ENCODE results near the gene SLC32A1. TPM values are rescaled to one million over a fixed set of nuclear protein-coding genes. Genes with fewer than 3 reads are reported as not detected.

The SLC32A1 gene
- total and polyA plus RNA-seq, 3 donors from 2014 or later, result 0.25 to 0.96 (median 0.55) TPM

GRCh38 chr20:38771621-38772020 lies 47.3 kb downstream of the SLC32A1 start:
- Histone ChIP-seq H3K4me1 (no peaks in the 10 kb centered on the region), H3K27ac (no peak overlapping the region), H3K4me3 (no peak overlapping the region), H3K27me3 (no peaks in the 10 kb centered on the region), H3K9me3 (no peaks in the 10 kb centered on the region), H3K36me3 (ENCODE audit: low read depth, missing control alignments) (no peaks in the 10 kb centered on the region)
- intact Hi-C loops (cut with DNase I; ENCODE audit: low total_unique reads), result no loop called here
- TF ChIP-seq POLR2A (IDR thresholded peaks at IDR 0.05) (no peak), CTCF (IDR thresholded peaks at IDR 0.05) (no peak)
- no peak for DNase-seq
- 86 to 93% methylated on average over 4 to 7 of the region's 7 CpGs for WGBS, 2 donors

- intact Hi-C loops (cut with DNase I; ENCODE audit: low total_unique reads), result no loop called here
- Histone ChIP-seq H3K4me3 (no peak overlapping the region), H3K27ac (no peak overlapping the region), H3K9me3 (no peaks in the 10 kb centered on the region), H3K27me3 (no peaks in the 10 kb centered on the region), H3K4me1 (no peaks in the 10 kb centered on the region), H3K36me3 (ENCODE audit: low read depth, missing control alignments) (no peaks in the 10 kb centered on the region)
- no peak for DNase-seq
- TF ChIP-seq POLR2A (IDR thresholded peaks at IDR 0.05), result no peak
- TF ChIP-seq CTCF (IDR thresholded peaks at IDR 0.05), result no peak
- 65 to 96% methylated on average over 2 of the region's 2 CpGs for WGBS, 2 donors
These were observed 49.9 kb downstream of the SLC32A1 start for GRCh38 chr20:38774167-38774566.

- intact Hi-C loops (cut with DNase I; ENCODE audit: low total_unique reads), result no loop called here
- Histone ChIP-seq H3K36me3 (ENCODE audit: low read depth, missing control alignments) (no peaks in the 10 kb centered on the region), H3K9me3 (no peaks in the 10 kb centered on the region), H3K27ac (no peak overlapping the region), H3K27me3 (no peaks in the 10 kb centered on the region), H3K4me1 (no peaks in the 10 kb centered on the region), H3K4me3 (no peak overlapping the region)
- WGBS, 2 donors, result 93 to 96% methylated on average over 11 of the region's 11 CpGs
- DNase-seq, result no peak
- no peak for TF ChIP-seq CTCF (IDR thresholded peaks at IDR 0.05)
- TF ChIP-seq POLR2A (IDR thresholded peaks at IDR 0.05), result no peak
These were observed 52.1 kb downstream of the SLC32A1 start for GRCh38 chr20:38776363-38776762.

Small RNA genes within 50 kb of the gene (small RNA-seq; reads per million reads assigned to genes)
- gene RF00017, result 0 reads per million in 2 donors

Other genes with a start within 250 kb of the SLC32A1 start
- 10 to 100 TPM; 10.5 to 40.9 TPM for gene ADIG, start 143.3 kb upstream of the SLC32A1 start, total RNA-seq
- 53.3 TPM for gene ADIG, start 143.3 kb upstream of the SLC32A1 start, polyA plus RNA-seq (ENCODE audit: insufficient read depth, low read depth, low replicate concordance)
- 1 to 10 TPM; 1.5 TPM for gene ARHGAP40, start 122.7 kb upstream of the SLC32A1 start, total RNA-seq
- gene ARHGAP40, start 122.7 kb upstream of the SLC32A1 start, polyA plus RNA-seq (ENCODE audit: insufficient read depth, low read depth, low replicate concordance), result 3.2 TPM
- 10 to 100 TPM; 22.7 to 26.9 TPM for gene ACTR5, start 24.0 kb downstream of the SLC32A1 start, total RNA-seq
- gene ACTR5, start 24.0 kb downstream of the SLC32A1 start, polyA plus RNA-seq (ENCODE audit: insufficient read depth, low read depth, low replicate concordance), result 18.9 TPM
- 1 to 10 TPM; 1.2 to 1.3 TPM for gene PPP1R16B, start 81.2 kb downstream of the SLC32A1 start, total RNA-seq
- 3.7 TPM for gene PPP1R16B, start 81.2 kb downstream of the SLC32A1 start, polyA plus RNA-seq (ENCODE audit: insufficient read depth, low read depth, low replicate concordance)
- 10 to 100 TPM; 13.1 to 13.7 TPM for gene FAM83D, start 201.9 kb downstream of the SLC32A1 start, total RNA-seq
- gene FAM83D, start 201.9 kb downstream of the SLC32A1 start, polyA plus RNA-seq (ENCODE audit: insufficient read depth, low read depth, low replicate concordance), result 10.1 TPM
- gene DHX35, start 237.9 kb downstream of the SLC32A1 start, total RNA-seq, result 10 to 100 TPM; 26.0 to 31.2 TPM
- 15.8 TPM for gene DHX35, start 237.9 kb downstream of the SLC32A1 start, polyA plus RNA-seq (ENCODE audit: insufficient read depth, low read depth, low replicate concordance)

Measured in testis (tissue), 3 donors.